Astrocyte (in vitro differentiated cells and primary cell): ENCODE measurements around the gene TCEANC.

ENCODE experiments used
- CTCF ChIP-seq: IDR thresholded peaks from 2 replicates; pipeline ENCODE4 v1.5.1; 2011; ENCODE audit warnings: low read depth, mild to moderate bottlenecking, inconsistent platforms, low read length, moderate library complexity; ENCODE audit not compliant: insufficient read depth
- EZH2 ChIP-seq: IDR thresholded peaks from 2 replicates; pipeline ENCODE4 v1.6.1; 2012; ENCODE audit warnings: mild to moderate bottlenecking, low read length, inconsistent platforms; ENCODE audit not compliant: insufficient read depth

- no peak for TF ChIP-seq CTCF
- no peak for TF ChIP-seq EZH2
Measured at GRCh38 chrX:13694983-13695382, 42.0 kb downstream of the TCEANC start.
